Measurements from ENCODE around the gene SKOR1. TPM values are rescaled to one million over a fixed set of nuclear protein-coding genes. Genes with fewer than 3 reads are reported as not detected.

The SKOR1 gene
- total RNA-seq, 1 experiment from 2014 or later = 0.13 TPM

DNA sequence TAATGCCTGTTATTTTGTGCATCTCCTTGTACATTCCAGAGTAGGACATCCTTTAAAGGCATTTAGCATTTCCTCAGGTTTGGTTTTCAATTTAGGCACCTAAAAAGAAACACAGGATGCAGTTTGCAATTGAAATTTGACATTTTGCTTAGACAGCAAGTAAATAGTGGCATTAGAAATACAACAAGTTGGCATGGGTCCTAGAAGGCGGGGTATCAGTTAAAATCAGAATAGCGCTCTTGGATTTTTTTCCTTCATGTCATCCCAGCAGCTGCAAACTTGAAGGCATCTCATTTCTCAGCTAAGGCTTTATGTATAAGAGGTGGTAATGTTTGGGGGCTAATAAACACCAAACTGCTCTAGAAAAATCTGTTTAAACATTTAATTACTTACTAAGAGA lies 47.5 kb upstream of the SKOR1 start:
- H3K27ac Mint-ChIP-seq = no peak overlapping the region
- no peak overlapping the region for H3K14ac ChIP-seq (ENCODE audit: insufficient read depth, low read length)
- no peak overlapping the region for H2BK20ac ChIP-seq (ENCODE audit: low read depth, low read length, poor library complexity, severe bottlenecking)
- H2BK120ac ChIP-seq (ENCODE audit: low read depth, low read length, poor library complexity, severe bottlenecking) = no peak overlapping the region
- no peak overlapping the region for H3K27ac ChIP-seq (ENCODE audit: insufficient read length, low read depth, low read length)
- H3K9ac ChIP-seq (ENCODE audit: extremely low read depth, insufficient read length, low read length) = no peak overlapping the region
- H3K4me1 Mint-ChIP-seq = peaks cover 24 to 59% of the 10 kb centered on the region in 2 experiments
- TF ChIP-seq CTCF (conservative IDR thresholded peaks at IDR 0.05) = no peak
- no peak for DNase-seq
- H3K79me2 ChIP-seq (ENCODE audit: insufficient read depth, low read length) = no peaks in the 10 kb centered on the region
- no peak overlapping the region for H2BK5ac ChIP-seq (ENCODE audit: insufficient read length, low read length)
- H3K23me2 ChIP-seq (ENCODE audit: insufficient read length, low read depth, low read length, poor library complexity, severe bottlenecking) = no peaks in the 10 kb centered on the region
- H4K91ac ChIP-seq (ENCODE audit: insufficient read length, low read depth, low read length) = no peak overlapping the region
- H3K9me3 ChIP-seq (ENCODE audit: control insufficient read depth, low read depth, low read length) = no peaks in the 10 kb centered on the region
- no peaks in the 10 kb centered on the region for H3K27me3 ChIP-seq (ENCODE audit: insufficient read depth, low read length)
- no peak overlapping the region for H3K4ac ChIP-seq (ENCODE audit: low read depth, low read length)
- H3K36me3 Mint-ChIP-seq (ENCODE audit: insufficient read depth in 1 of 3, low read depth in 3 of 3) = no peaks in the 10 kb centered on the region
- no peak overlapping the region for H3K56ac ChIP-seq (ENCODE audit: insufficient read length, low read depth, low read length)
- no peak overlapping the region for H2BK15ac ChIP-seq (ENCODE audit: low read depth, low read length)
- no peak overlapping the region for H2AK5ac ChIP-seq (ENCODE audit: insufficient read length, low read length)
- H3K79me1 ChIP-seq (ENCODE audit: insufficient read depth, low read depth, low read length, poor library complexity, severe bottlenecking) = no peaks in the 10 kb centered on the region
- no peaks in the 10 kb centered on the region; the same call in 1 of the 2 replicates for H3K4me1 ChIP-seq (ENCODE audit: insufficient read depth, low read length)
- H3K23ac ChIP-seq (ENCODE audit: insufficient read length, low read depth, low read length) = no peak overlapping the region
- H3T11ph ChIP-seq (ENCODE audit: low read length) = no peak overlapping the region
- no peak overlapping the region for H4K8ac ChIP-seq (replicated peaks; ENCODE audit: insufficient read length, low read depth, low read length)
- H2BK12ac ChIP-seq (ENCODE audit: insufficient read length, low read depth, low read length) = no peak overlapping the region
- H3K18ac ChIP-seq (ENCODE audit: insufficient read length, low read depth, low read length) = no peak overlapping the region
- H2AFZ ChIP-seq (ENCODE audit: low read length) = no peak overlapping the region
- no peaks in the 10 kb centered on the region for H4K20me1 ChIP-seq (ENCODE audit: control insufficient read depth, insufficient read depth, insufficient read length)
- H4K5ac ChIP-seq (ENCODE audit: insufficient read length, low read depth, low read length) = no peak overlapping the region
- H3K9me3 Mint-ChIP-seq = no peaks in the 10 kb centered on the region; a peak in 1 of 5 replicates
- H3K4me2 ChIP-seq (ENCODE audit: insufficient read depth, insufficient read length, low read length) = no peak overlapping the region
- no peaks in the 10 kb centered on the region for H3K27me3 Mint-ChIP-seq (ENCODE audit: low read depth)
- no peak overlapping the region for H3K4me3 Mint-ChIP-seq
- no CpG with 5 or more reads among the region's 2 CpGs for WGBS (ENCODE audit: extremely low coverage, insufficient read length, low lambda C conversion rate)
